ENCODE data around the gene SCGB3A1.

Gene SCGB3A1

GRCh38 chr5:180625791-180626660 is 34.7 kb upstream of the SCGB3A1 start:
- in situ Hi-C loops (cut with MboI; ENCODE audit: low sequenced_read_pairs): no loop called here

- in situ Hi-C loops (cut with MboI; ENCODE audit: low sequenced_read_pairs): no loop called here
Measured at GRCh38 chr5:180625125-180625790, 34.0 kb upstream of the SCGB3A1 start.

- in situ Hi-C loops (cut with MboI; ENCODE audit: low sequenced_read_pairs): no loop called here
Measured at GRCh38 chr5:180624587-180624986, 33.3 kb upstream of the SCGB3A1 start.

GRCh38 chr5:180623844-180624243 is 32.5 kb upstream of the SCGB3A1 start:
- in situ Hi-C loops (cut with MboI; ENCODE audit: low sequenced_read_pairs): no loop called here

- in situ Hi-C loops (cut with MboI; ENCODE audit: low sequenced_read_pairs): no loop called here
Measured at GRCh38 chr5:180623411-180623834, 32.1 kb upstream of the SCGB3A1 start.

- in situ Hi-C loops (cut with MboI; ENCODE audit: low sequenced_read_pairs): no loop called here
Measured at GRCh38 chr5:180622910-180623309, 31.6 kb upstream of the SCGB3A1 start.

GRCh38 chr5:180621311-180621710 is 30.0 kb upstream of the SCGB3A1 start:
- in situ Hi-C loops (cut with MboI; ENCODE audit: low sequenced_read_pairs): no loop called here

- in situ Hi-C loops (cut with MboI; ENCODE audit: low sequenced_read_pairs): no loop called here
Measured at GRCh38 chr5:180620014-180620413, 28.7 kb upstream of the SCGB3A1 start.

GRCh38 chr5:180619563-180619915 is 28.2 kb upstream of the SCGB3A1 start:
- in situ Hi-C loops (cut with MboI; ENCODE audit: low sequenced_read_pairs): no loop called here

GRCh38 chr5:180618829-180619562 is 27.7 kb upstream of the SCGB3A1 start:
- in situ Hi-C loops (cut with MboI; ENCODE audit: low sequenced_read_pairs): no loop called here

GRCh38 chr5:180618487-180618828 is 27.2 kb upstream of the SCGB3A1 start:
- in situ Hi-C loops (cut with MboI; ENCODE audit: low sequenced_read_pairs): no loop called here

- in situ Hi-C loops (cut with MboI; ENCODE audit: low sequenced_read_pairs): no loop called here
Measured at GRCh38 chr5:180613814-180614188, 22.5 kb upstream of the SCGB3A1 start.

- in situ Hi-C loops (cut with MboI; ENCODE audit: low sequenced_read_pairs): no loop called here
Measured at GRCh38 chr5:180613188-180613813, 22.0 kb upstream of the SCGB3A1 start.

GRCh38 chr5:180612683-180613082 is 21.4 kb upstream of the SCGB3A1 start:
- in situ Hi-C loops (cut with MboI; ENCODE audit: low sequenced_read_pairs): no loop called here

GRCh38 chr5:180611140-180611850 is 20.0 kb upstream of the SCGB3A1 start:
- in situ Hi-C loops (cut with MboI; ENCODE audit: low sequenced_read_pairs): no loop called here

- in situ Hi-C loops (cut with MboI; ENCODE audit: low sequenced_read_pairs): no loop called here
Measured at GRCh38 chr5:180609817-180610550, 18.7 kb upstream of the SCGB3A1 start.

GRCh38 chr5:180609386-180609785 is 18.1 kb upstream of the SCGB3A1 start:
- in situ Hi-C loops (cut with MboI; ENCODE audit: low sequenced_read_pairs): no loop called here

GRCh38 chr5:180608572-180609310 is 17.4 kb upstream of the SCGB3A1 start:
- in situ Hi-C loops (cut with MboI; ENCODE audit: low sequenced_read_pairs): no loop called here

- in situ Hi-C loops (cut with MboI; ENCODE audit: low sequenced_read_pairs): no loop called here
Measured at GRCh38 chr5:180607861-180608571, 16.7 kb upstream of the SCGB3A1 start.

Measured in HL-60/S4 (cell line).